Hippocampal formation (tissue), 2 donors: ENCODE measurements around the gene CCM2L.

ENCODE experiments used
- DNase-seq, 2 donors: peaks; one replicate each; lab custom pipeline; 2025; lab: John Stamatoyannopoulos, UW

The CCM2L gene

GRCh38 chr20:32010101-32010500, at the start of gene CCM2L:
TSS of gene CCM2L (plus strand) at chr20:32010438. CDS start at chr20:32010455, 17 bp downstream.
- DNase-seq: no peak

- DNase-seq: no peak
These were observed 47.5 kb upstream of the CCM2L start for GRCh38 chr20:31962761-31963160.

GRCh38 chr20:31963889-31964288, 46.3 kb upstream of the CCM2L start:
- no peak for DNase-seq

GRCh38 chr20:31966991-31967655, 43.1 kb upstream of the CCM2L start:
- no peak for DNase-seq

- no peak for DNase-seq
These were observed 42.4 kb upstream of the CCM2L start, which contains the start of gene XKR7 for GRCh38 chr20:31967830-31968249. TSS of gene XKR7 (plus strand) at chr20:31968151. CDS start at chr20:31968176, 25 bp downstream.

- peak in 1 of 2 donors; percentile 38 for DNase-seq
These were observed 41.7 kb upstream of the CCM2L start for GRCh38 chr20:31968291-31969126.

- no peak for DNase-seq
These were observed 40.2 kb upstream of the CCM2L start for GRCh38 chr20:31969991-31970390.

- DNase-seq: no peak
These were observed 37.7 kb upstream of the CCM2L start for GRCh38 chr20:31972471-31973021.

GRCh38 chr20:31974296-31974695, 35.9 kb upstream of the CCM2L start:
- no peak for DNase-seq

GRCh38 chr20:31974951-31975487, 35.2 kb upstream of the CCM2L start:
- no peak for DNase-seq

- no peak for DNase-seq
These were observed 34.4 kb upstream of the CCM2L start for GRCh38 chr20:31975874-31976273.

- no peak for DNase-seq
These were observed 33.2 kb upstream of the CCM2L start for GRCh38 chr20:31977080-31977479.

GRCh38 chr20:31979713-31980426, 30.4 kb upstream of the CCM2L start:
- DNase-seq: no peak

GRCh38 chr20:31981784-31982183, 28.5 kb upstream of the CCM2L start:
- DNase-seq: no peak

GRCh38 chr20:31984981-31985471, 25.2 kb upstream of the CCM2L start:
- no peak for DNase-seq

GRCh38 chr20:31987744-31988143, 22.5 kb upstream of the CCM2L start:
- no peak for DNase-seq

GRCh38 chr20:31988430-31989015, 21.7 kb upstream of the CCM2L start:
- no peak for DNase-seq

- no peak for DNase-seq
These were observed 21.1 kb upstream of the CCM2L start for GRCh38 chr20:31989030-31989645.

GRCh38 chr20:31990641-31991338, 19.4 kb upstream of the CCM2L start:
- no peak for DNase-seq

- DNase-seq: no peak
These were observed 18.9 kb upstream of the CCM2L start for GRCh38 chr20:31991339-31991705.
